ENCODE measurements around the gene DNHD1.
A peak's percentile ranks its signal among the peaks of the same experiment; 100 is the strongest.

Gene DNHD1

DNA sequence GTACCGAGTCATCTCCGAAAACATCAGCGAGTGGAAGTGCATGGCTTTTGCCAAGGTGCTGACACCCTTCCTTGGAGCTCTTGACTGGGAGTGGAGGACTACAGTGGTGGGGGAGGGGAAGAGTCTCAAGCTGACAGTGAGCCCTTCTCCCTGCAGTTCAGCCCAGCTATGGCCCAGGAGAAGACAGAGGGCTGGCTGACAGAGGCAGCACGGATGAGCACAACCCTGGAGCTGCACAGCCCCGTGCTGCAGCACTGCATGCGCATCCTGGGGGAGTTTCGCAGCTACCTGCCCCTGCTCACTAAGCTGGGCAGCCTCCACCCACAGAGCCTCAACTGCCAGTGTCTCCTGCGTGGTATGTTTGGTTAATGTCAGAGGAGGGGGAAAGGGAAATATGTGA lies 41.4 kb downstream of the DNHD1 start:
- no peak for DNase-seq (ENCODE audit: low spot score)

DNA sequence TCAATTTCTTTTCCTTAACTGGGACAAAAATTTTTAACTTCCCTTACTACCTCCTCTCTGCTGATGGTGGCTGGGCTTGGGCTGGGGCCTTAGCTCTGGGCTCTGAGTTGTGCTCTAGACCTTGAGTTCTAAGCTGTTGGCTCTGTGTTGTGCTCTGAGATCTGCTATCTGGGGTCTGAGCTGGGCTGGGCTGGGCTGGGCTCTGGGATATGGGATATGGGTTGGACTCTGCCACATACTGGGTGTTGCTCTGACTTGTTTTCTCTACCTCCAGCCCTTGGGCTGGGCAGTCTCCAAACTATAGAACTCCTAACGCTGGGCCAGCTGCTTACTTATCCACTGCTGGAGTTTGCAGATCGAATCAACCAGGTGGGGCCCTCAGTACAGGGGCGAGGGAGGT lies 41.9 kb downstream of the DNHD1 start:
- peak; percentile 29 for DNase-seq (ENCODE audit: low spot score)

DNA sequence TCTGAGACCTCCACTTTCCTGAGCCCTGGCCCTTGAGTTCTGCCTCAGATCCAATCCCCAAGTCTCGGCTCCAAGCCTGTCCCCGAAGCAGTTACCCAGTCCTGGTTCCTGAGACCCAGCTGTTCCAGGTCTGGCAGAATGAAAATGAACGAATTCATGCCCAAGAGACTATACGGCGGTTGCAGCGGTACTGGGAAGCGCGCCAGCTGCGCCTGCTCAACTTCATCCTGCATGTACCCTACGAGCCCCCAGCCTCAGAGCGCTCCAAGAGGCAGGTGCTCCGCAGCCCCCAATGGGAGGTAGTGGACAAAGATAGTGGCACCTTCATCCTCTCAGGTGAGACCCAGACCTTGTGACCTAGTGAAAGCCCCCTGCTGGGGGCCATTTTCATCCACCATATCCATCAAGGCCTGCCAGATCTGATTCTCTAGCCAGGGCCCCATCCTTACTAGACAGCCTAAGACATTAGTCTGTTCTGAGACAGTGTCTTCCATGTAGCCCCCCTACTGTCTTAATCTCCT lies 42.7 kb downstream of the DNHD1 start:
- DNase-seq (ENCODE audit: low spot score), result no peak

DNA sequence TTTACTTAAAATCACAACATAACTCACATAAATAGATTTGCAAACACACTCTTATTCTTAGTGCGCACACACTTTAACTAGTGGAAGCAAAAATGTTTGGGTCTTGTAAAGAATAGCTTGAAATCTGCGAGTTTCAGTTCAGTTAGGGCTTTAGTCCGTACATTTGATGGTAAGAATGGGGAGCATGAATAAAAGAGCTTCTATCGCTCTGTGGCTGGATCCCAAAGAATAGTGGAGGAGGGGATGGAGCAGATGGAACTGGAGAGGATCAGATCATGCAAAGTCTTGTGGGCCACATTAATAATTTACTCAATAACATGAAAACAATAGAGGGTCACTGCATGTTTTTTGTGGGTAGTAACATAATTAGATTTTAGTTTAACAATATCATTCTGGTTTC lies 44.3 kb downstream of the DNHD1 start:
- no peak for DNase-seq (ENCODE audit: low spot score)

DNA sequence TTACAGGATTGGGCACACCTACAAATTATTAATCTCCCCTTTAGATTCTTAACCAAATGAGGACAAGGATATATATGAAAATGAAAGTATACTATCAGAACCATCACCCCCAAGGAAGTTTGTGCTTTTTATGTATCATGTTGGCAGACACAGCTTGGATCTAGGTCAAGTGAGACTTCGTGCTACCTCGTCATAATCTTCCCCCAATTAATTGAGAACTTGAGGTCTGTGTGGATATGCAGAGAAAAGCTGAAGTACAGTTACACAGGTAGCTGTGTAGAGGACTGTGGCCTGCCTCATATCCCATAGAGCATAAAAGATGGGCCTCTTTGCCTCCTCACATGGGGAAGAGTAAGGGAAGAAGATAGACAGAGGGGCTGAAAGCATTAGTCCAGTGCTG lies 45.6 kb downstream of the DNHD1 start:
- DNase-seq (ENCODE audit: low spot score), result no peak

DNA sequence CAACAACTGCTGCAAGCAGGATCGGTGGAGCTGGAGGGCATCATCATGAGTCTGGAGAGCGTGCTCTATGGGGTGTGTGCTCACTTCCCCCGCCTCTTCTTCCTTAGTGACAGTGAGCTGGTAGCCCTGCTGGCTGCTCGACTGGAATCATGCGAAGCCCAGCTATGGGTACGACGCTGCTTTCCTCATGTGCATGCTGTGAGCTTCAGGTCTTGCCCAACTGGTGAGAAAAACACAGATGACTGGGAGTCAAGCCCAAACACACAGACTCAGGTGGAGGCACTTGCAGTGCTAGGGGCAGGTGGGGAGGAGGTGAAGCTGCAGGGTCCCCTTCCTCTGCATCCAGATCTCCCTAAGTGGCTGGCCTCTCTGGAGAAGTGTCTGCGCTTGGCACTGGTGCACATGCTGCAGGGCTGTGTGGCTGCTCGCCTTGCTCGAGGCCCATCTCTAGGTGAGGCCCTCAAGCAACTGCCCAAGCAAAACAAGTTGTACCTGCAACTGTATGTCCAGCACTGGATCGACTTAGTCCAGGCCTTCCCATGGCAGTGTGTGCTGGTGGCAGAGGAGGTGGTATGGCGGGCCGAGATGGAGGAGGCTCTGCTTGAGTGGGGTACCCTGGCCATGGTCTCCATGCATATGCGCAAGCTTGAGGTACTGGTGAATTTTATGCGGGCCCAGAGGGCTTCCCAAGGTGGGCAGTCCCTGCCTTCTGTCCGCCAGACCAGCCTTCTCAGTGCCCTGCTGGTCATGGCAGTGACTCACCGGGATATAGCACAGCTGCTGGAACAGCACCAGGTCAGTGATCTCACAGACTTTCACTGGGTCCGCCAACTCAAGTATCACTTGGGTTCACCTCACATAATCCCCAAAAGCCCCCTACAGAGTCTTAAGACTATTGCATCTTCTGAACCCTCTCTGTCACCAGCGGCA lies 48.1 kb downstream of the DNHD1 start:
- DNase-seq (ENCODE audit: low spot score), result no peak

DNA sequence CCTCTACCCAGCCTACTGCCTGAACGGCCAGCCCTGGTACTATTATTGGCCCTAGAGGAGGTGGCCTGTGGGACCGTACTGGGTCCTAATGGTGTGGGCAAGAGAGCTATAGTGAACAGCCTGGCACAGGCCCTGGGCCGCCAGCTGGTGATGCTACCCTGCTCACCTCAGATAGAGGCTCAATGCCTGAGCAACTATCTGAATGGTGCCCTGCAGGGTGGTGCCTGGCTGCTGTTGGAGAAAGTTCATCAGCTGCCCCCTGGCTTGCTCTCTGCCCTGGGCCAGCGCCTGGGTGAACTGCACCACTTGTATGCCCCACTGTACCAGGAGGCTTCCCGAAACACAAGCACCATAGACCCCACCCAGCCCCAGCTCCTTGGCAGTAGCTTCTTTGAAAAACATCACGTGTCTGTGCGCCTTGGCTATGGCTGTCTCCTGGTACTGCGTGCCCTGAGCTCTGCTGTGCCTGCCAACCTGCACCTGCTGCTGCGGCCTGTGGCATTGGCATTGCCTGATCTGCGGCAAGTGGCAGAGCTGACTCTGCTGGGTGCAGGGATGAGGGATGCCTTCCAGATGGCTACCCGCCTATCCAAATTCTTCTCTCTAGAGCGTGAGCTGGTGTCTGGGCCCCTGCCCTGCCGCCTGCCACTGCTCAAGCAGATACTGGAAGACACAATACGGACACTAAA lies 49.0 kb downstream of the DNHD1 start:
- DNase-seq (ENCODE audit: low spot score), result no peak

DNA sequence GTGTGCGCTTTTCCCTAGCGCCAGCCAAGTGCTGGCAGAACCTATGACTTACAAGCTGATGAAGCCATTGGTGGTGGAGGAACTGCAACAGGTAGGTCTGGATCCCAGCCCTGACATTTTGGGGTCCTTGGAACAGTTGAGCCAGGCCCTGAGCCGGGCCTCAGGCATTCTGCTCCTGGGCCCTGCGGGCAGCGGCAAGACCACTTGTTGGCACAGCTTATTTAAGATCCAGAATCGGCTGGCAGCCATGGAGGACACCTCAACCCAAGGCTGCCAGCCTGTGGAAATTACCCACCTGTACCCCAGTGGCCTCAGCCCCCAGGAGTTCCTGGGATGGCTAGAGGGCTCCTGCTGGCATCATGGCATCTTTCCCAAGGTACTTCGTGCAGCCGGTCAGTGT lies 49.7 kb downstream of the DNHD1 start:
- no peak for DNase-seq (ENCODE audit: low spot score)

DNA sequence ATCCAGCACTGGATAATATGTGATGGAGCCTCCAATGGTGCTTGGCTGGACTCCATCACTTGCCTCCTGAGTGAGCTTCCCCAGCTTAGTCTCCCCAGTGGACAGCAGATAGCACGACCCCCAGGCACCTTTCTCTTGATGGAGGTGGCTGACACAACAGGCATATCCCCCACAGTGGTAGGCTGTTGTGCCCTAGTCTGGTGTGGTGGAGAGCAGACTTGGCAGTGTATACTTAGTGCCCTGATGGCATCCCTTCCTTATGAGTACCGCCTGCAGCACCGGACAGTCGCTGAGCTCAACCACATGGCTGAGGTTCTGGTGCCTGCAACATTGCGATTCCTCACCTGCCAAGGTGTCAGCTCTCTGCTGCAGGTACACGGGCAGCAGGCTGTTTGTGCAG lies 50.1 kb downstream of the DNHD1 start:
- no peak for DNase-seq (ENCODE audit: low spot score)

DNA sequence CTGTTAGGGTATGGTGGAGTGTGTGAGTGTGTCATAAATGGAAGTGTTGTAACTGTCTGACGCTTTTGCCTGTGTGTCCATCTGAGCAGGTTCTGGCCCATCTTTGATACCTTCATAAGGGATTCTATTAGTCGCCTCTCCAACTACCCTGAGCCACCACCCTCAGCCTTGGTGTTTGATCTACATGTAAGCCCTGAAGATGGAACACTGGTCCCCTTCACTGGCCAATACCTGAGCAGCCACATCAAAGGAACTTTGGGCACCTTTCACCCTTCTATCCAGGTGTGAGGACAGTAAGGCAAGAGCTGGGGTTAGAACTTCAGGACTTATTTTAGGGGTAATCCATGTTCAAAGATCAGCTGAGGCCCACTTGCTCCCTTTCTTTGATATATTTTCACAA lies 51.0 kb downstream of the DNHD1 start:
- DNase-seq (ENCODE audit: low spot score), result no peak

DNA sequence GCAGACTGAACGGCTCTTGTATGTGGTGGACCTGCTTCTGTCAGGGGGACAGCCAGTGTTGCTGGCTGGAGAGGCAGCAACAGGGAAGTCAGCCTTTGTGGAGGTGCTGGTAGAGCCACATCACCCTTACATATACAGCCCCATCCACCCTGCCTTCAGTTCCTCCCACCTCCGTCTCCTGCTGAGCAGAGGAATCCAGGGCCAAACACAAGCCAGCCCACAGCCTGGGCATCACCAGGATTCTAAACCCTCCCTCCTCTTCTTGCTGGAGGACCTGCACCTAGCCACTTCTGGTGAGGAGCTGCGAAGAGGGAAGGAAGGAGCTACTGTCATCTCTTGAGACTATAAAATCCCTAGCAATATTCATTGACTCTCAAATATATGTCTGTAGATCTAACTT lies 51.6 kb downstream of the DNHD1 start:
- no peak for DNase-seq (ENCODE audit: low spot score)

DNA sequence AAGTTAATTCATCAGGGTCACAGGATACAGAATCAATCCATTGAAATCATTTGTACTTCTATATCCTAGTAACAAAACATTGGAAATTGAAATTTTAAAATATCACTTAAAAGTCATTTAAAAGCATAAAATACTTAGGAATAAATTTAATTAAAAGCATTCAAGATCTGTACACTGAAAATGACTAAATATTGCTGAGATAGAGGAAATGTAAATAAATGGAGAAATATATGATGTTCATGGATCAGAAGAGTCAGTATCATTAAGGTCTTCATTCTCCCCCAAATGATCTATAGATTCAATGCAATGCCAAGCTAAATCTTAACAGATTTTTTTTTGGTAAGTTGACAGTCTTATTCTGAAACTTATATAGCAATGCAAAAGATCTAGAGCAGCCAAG lies 56.6 kb downstream of the DNHD1 start:
- DNase-seq (ENCODE audit: low spot score), result no peak

DNA sequence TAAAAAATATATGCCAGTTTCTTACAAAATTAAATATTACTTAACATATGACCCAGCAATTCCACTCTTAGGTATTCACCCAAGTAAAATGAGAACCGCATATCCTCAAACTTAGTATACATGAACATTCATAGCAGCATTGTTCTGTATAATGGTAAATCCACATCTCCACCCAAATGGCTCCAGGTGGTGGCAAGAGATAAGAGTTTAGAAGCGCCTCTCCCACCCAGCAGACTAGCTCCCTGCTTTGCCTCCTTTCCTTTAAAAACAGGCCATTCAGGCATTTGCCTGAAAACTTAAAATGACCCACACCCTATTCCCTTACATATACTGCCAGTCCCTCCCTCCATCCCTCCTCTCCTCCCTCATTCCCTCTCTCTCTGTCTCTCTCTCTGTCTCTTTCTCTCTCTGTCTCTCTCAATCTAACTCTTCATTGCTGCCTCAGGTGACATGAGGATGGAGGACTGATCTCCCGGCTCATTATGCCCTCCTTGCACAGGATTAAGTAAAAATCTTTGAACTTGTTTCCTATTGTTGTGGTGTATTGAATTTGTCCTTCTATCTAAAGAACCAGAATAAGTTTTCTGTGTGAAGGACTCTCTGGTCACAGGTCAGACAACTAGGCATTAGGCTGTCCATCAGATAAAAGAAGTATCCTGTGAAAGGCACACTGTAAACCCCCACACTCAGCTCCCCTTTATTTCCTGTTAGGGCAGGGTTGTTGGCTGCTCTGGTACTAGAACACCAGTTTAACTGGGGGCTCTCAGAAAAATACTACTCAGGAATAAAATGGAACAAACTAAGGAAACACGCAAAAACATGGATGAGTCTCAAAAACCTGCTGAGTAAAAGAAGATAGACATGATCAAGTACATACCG lies 58.0 kb downstream of the DNHD1 start:
- peak; percentile 88 for DNase-seq (ENCODE audit: low spot score)

DNA sequence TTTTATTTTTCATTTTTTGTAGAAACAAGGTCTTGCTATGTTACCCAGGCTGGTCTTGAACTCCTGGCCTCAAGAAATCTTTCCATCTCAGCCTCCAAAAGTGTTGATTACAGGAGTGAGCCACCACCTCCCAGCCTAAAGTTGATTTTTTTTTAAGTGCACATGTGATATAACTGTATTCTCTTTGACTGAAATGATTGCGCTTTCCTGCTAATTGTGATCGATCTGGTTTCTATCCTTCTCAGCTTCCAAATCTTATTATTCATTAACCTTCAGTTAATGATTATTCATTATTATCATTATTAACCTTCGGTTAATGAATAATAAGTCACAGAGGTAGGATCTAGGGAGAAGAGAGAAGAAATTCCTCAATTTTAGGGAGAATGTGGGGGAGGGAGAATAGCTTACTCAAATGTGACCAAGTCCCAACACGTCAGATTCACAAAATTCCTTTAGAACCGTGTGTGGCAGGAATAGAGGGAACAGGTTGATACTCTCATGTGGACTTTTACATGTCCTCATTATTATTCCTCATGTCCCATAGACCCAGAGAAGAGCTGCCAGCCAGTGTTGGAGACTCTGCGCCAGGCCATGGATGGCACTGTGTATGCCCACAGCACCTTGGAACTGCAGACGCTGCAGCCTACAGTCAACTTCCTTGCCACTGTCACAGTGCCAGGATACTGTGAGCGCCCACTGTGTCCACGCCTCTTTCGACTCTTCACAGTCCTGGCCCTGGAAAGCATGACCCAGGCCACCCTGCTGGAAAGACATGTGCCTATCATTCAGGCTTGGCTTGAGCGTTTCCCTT lies 59.3 kb downstream of the DNHD1 start:
- peak; percentile 30 for DNase-seq (ENCODE audit: low spot score)

DNA sequence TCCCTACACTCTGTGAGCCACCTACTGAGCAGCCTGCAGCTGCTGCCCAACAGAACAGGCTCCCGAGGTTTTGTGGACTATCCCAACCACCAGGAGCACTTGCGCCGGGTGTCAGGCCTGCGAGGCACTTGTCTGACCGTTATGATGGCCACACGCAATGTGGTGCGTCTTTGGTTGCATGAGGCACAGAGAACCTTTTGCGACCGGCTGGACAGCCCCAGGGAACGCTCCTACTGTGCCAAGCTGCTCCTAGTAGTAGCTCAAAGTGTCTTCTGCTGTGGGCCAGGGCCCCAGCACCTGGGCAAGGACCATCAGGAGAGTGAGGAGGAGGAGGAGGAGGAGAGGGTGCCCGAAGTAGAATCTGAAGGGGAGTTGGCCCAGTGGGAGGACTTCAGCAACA lies 60.0 kb downstream of the DNHD1 start:
- no peak for DNase-seq (ENCODE audit: low spot score)

DNA sequence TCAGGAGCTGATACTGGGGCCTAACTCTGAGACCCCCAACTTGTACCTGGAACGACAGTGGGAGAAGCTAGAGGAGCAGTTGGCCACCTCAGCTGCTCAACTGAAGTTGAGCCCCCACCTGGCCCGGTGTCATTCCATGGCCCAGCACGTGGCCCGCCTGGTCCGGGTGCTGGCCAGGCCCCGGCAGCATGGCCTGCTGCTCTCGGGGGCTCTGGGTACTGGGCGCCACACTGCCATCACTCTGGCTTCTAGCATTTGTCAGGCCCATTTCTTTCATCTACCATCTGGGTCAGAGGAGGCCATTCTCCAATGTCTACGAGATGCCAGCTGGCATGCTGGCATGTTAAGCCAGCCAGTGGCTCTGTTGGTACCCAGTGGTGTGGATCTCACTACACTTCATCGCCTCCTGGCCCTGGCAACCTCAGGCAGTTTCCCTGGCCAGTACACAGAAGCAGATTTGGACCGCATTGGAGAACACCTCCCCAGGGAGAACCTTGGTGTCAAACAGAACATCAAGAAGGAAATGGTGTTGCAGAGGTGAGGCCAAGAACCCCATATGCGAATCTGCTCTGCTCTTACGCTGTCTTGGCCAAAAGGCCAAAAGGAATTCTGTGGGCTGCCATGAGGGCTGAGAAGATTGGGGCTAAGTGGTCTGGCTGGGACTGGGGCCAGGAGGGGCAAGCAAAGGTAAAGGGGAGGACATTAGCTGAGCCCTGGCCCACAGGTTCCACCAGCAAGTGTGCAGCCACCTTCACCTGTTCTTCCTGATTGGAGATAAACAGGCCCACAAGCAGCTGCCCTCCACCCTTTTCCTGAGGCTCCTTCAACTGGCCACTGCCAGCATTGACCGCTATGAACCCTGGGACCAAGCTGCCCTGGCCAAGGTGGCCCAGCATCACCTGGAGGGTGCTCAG lies 60.9 kb downstream of the DNHD1 start:
- no peak for DNase-seq (ENCODE audit: low spot score)

DNA sequence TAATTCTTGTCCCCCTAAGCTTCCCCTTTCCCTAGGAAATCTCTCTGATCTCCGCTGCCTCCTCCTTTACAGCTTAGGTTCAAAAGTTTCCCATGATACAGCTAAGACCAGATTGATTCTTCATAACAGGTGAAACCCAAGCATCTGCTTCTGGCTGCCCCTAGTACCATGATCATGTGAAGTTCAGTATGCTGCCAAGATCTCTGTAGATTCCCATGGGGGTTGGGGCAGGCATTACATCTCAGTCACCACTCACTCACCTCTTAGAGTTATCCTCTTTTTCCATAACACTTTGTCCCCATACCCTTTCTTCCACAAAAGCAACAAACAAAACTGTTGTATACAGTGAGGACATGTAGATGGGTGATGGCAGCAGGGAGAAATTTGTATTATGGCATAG lies 62.3 kb downstream of the DNHD1 start:
- DNase-seq (ENCODE audit: low spot score), result no peak

DNA sequence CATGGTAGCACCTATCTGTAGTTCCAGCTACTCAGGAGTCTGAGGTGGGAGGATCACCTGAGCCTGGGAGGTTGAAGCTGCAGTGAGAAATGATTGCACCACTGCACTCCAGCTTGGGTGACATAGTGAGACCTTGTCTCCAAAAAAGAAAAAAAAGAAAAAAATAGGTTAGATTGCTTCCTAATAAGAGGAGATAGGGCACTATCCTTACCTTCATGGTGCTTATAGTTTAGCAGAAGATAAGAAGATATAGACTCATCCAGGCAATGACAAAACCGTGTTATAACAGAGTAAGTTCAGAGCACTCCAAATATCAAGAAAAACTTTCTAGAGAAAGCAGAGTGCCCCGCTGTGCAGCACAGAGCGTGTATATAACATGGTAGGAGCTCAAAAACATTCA lies 64.2 kb downstream of the DNHD1 start:
- DNase-seq (ENCODE audit: low spot score), result no peak

DNA sequence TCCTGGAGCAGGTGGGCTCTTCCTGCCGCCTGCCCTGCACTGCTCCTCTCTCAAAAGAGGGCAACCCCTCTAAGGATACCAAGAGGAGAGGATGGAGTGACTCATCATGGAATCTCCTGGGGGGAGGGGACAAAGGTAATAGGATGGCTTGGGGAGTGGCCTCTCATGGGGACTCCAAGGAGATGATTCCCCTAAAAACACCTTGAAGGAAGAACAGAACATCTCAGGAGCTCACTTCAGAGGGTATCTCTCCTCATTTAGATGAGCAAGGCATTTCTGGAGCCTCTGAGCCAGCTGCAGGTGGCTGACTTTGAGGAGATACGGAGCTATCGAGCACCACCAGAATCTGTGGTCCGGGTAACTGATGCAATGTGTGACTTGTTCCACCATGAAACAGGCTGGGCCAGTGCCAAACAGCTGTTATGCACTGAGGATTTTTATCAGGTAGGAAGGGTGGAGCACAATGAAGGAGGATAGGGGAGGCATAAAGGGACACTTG lies 66.1 kb downstream of the DNHD1 start:
- peak; percentile 82 for DNase-seq (ENCODE audit: low spot score)

DNA sequence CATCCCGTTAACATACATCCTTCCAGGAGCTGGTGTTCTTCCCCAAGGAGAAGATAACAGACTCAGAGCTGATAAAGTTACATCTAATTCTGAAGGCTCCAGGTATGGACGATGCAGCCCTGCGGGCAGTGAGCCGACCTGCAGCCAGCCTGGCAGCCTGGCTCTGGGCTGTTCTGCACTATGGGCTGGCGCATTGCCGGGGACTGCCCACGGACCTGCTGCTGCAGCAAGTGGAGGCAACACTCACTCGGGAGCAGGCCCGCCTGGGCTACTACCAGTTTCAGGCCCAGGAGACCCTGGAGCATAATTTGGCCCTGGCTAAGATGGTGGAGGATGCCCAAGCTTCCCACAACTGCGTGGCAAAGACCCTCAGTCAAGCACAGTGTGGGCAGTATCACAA lies 66.6 kb downstream of the DNHD1 start:
- no peak for DNase-seq (ENCODE audit: low spot score)
